HEK293T (cell line): Measurements from ENCODE around the gene LCOR.

Experiments
- CTCF ChIA-PET: fragments of 350-600 bp; formaldehyde crosslinking; extraction: SDS; loops from one replicate; lab custom pipeline; 2021; ENCODE audit warnings: antibody characterized with exemption, inconsistent platforms; lab: Yijun Ruan, JAX
- POLR2A ChIA-PET: fragments of 350-600 bp; formaldehyde crosslinking; extraction: SDS; loops from one replicate; lab custom pipeline; 2020; ENCODE audit warnings: antibody characterized with exemption, inconsistent platforms; lab: Yijun Ruan, JAX
- DNase-seq: peaks from one replicate; pipeline ENCODE4 v3.0.0; 2012; ENCODE audit warnings: mixed read lengths; ENCODE audit errors: extremely low spot score
- ARNT ChIP-seq: fragments of 450-650 bp; IDR thresholded peaks from 2 replicates; pipeline ENCODE4 v1.6.1; 2017; ENCODE audit warnings: mild to moderate bottlenecking
- BHLHE40 ChIP-seq: fragments of 450-650 bp; IDR thresholded peaks from 2 replicates; pipeline ENCODE4 v1.6.1; 2016; ENCODE audit warnings: mild to moderate bottlenecking, moderate library complexity, borderline replicate concordance
- CTBP1 ChIP-seq: fragments of 450-650 bp; IDR thresholded peaks from 2 replicates; pipeline ENCODE4 v1.6.1; 2016; ENCODE audit warnings: borderline replicate concordance
- ELF4 ChIP-seq: fragments of 450-650 bp; IDR thresholded peaks from 2 replicates; pipeline ENCODE4 v1.6.1; 2017; ENCODE audit warnings: antibody characterized with exemption
- FOXA1 ChIP-seq: fragments of 450-650 bp; IDR thresholded peaks from 2 replicates; pipeline ENCODE4 v1.6.1; 2016; ENCODE audit warnings: mild to moderate bottlenecking
- FOXK2 ChIP-seq: fragments of 450-650 bp; IDR thresholded peaks from 2 replicates; pipeline ENCODE4 v1.6.1; 2016; ENCODE audit warnings: mild to moderate bottlenecking
- FOXM1 ChIP-seq: fragments of 450-650 bp; IDR thresholded peaks from 2 replicates; pipeline ENCODE4 v1.6.1; 2017; ENCODE audit warnings: mild to moderate bottlenecking, borderline replicate concordance
- HDGF ChIP-seq: fragments of 450-650 bp; IDR thresholded peaks from 2 replicates; pipeline ENCODE4 v1.6.1; 2017; ENCODE audit warnings: antibody characterized with exemption, borderline replicate concordance
- L3MBTL2 ChIP-seq: fragments of 450-650 bp; conservative IDR thresholded peaks from 2 replicates; pipeline ENCODE4 v1.6.1; 2016; ENCODE audit warnings: mild to moderate bottlenecking
- LEF1 ChIP-seq: fragments of 450-650 bp; IDR thresholded peaks from 2 replicates; pipeline ENCODE4 v1.6.1; 2017; ENCODE audit warnings: mild to moderate bottlenecking, borderline replicate concordance
- NFRKB ChIP-seq: fragments of 450-650 bp; IDR thresholded peaks from 2 replicates; pipeline ENCODE4 v1.6.1; 2016; ENCODE audit warnings: mild to moderate bottlenecking, moderate library complexity
- PKNOX1 ChIP-seq: fragments of 450-650 bp; IDR thresholded peaks from 2 replicates; pipeline ENCODE4 v1.6.1; 2016
- SP1 ChIP-seq: fragments of 450-650 bp; IDR thresholded peaks from 2 replicates; pipeline ENCODE4 v1.6.1; 2017
- SUZ12 ChIP-seq: fragments of 450-650 bp; IDR thresholded peaks from 2 replicates; pipeline ENCODE4 v1.6.1; 2016; ENCODE audit warnings: mild to moderate bottlenecking
- TARDBP ChIP-seq: fragments of 450-650 bp; IDR thresholded peaks from 2 replicates; pipeline ENCODE4 v1.6.1; 2016
- ZNF384 ChIP-seq: fragments of 450-650 bp; IDR thresholded peaks from 2 replicates; pipeline ENCODE4 v1.6.1; 2016

The LCOR gene

GRCh38 chr10:97023401-97024167 lies 191.5 kb downstream of the LCOR start:
- POLR2A ChIA-PET = no interaction called here
- no peak for DNase-seq
- CTCF ChIA-PET = interaction anchor here (0.6 to 3.7 kb wide), 8 partner anchors 13 to 380 kb away, joined by 3 to 31 read pairs (median 5); no protein-coding TSS in a partner anchor
- TF ChIP-seq FOXM1 (no peak), ELF4 (no peak), FOXA1 (no peak), CTBP1 (no peak), NFRKB (no peak), LEF1 (no peak), HDGF (no peak), L3MBTL2 (no peak), PKNOX1 (no peak), ZNF384 (no peak), SP1 (no peak)

- CTCF ChIA-PET = interaction anchor here (0.7 to 3.7 kb wide), 23 partner anchors 8 to 534 kb away, joined by 3 to 31 read pairs (median 4); no protein-coding TSS in a partner anchor
- POLR2A ChIA-PET = interaction anchor here (0.6 to 0.7 kb wide), 2 partner anchors 13 to 192 kb away, joined by 3 to 4 read pairs; no protein-coding TSS in a partner anchor
- no peak for TF ChIP-seq SUZ12
- TF ChIP-seq ARNT = no peak
- no peak for TF ChIP-seq L3MBTL2
- no peak for DNase-seq
Observed at GRCh38 chr10:97024168-97025073, 192.3 kb downstream of the LCOR start.

- CTCF ChIA-PET = interaction anchor here (0.5 to 3.7 kb wide), 31 partner anchors 8 to 536 kb away, joined by 3 to 31 read pairs (median 4); no protein-coding TSS in a partner anchor
- DNase-seq = peak; percentile 78
- POLR2A ChIA-PET = no interaction called here
- no peak for TF ChIP-seq CTBP1
Observed at GRCh38 chr10:97025613-97026242, 193.6 kb downstream of the LCOR start.

- ChIA-PET CTCF (interaction anchor here (0.6 to 1.2 kb wide), 3 partner anchors 9 to 206 kb away, joined by 3 to 5 read pairs (median 3); no protein-coding TSS in a partner anchor), POLR2A (no interaction called here)
- no peak for DNase-seq
- TF ChIP-seq NFRKB (no peak), ARNT (no peak), SUZ12 (no peak), PKNOX1 (no peak), ELF4 (no peak), FOXK2 (no peak), L3MBTL2 (no peak), FOXM1 (no peak), SP1 (no peak), FOXA1 (no peak), BHLHE40 (no peak), CTBP1 (no peak), HDGF (no peak), LEF1 (no peak)
Observed at GRCh38 chr10:97028126-97028831, 196.2 kb downstream of the LCOR start.

GRCh38 chr10:97028832-97029178 lies 196.7 kb downstream of the LCOR start:
- no peak for DNase-seq
- ChIA-PET POLR2A (no interaction called here), CTCF (interaction anchor here (1.2 kb wide), 1 partner anchor 9 kb away, joined by 3 read pairs; no protein-coding TSS in a partner anchor)
- no peak for TF ChIP-seq TARDBP
- no peak for TF ChIP-seq L3MBTL2
- no peak for TF ChIP-seq PKNOX1
- no peak for TF ChIP-seq FOXK2
- TF ChIP-seq SP1 = no peak
- TF ChIP-seq ELF4 = no peak
- TF ChIP-seq ZNF384 = no peak
- TF ChIP-seq LEF1 = no peak
- no peak for TF ChIP-seq HDGF
- TF ChIP-seq FOXA1 = no peak
- no peak for TF ChIP-seq FOXM1
- no peak for TF ChIP-seq BHLHE40
- no peak for TF ChIP-seq NFRKB
- TF ChIP-seq SUZ12 = no peak
- TF ChIP-seq CTBP1 = no peak

- ChIA-PET CTCF (interaction anchor here (1.2 kb wide), 1 partner anchor 8 kb away, joined by 3 read pairs; no protein-coding TSS in a partner anchor), POLR2A (no interaction called here)
- no peak for TF ChIP-seq LEF1
- TF ChIP-seq ZNF384 = no peak
- TF ChIP-seq SP1 = no peak
- TF ChIP-seq FOXA1 = no peak
- no peak for TF ChIP-seq FOXM1
- no peak for TF ChIP-seq PKNOX1
- no peak for TF ChIP-seq NFRKB
- no peak for TF ChIP-seq HDGF
- no peak for TF ChIP-seq FOXK2
- TF ChIP-seq CTBP1 = no peak
- no peak for TF ChIP-seq BHLHE40
- DNase-seq = no peak
Observed at GRCh38 chr10:97029271-97029670, 197.2 kb downstream of the LCOR start.
